Measurements from ENCODE around the gene FOXN1. TPM values are rescaled to one million over a fixed set of nuclear protein-coding genes. Genes with fewer than 3 reads are reported as not detected.
A peak's percentile ranks its signal among the peaks of the same experiment; 100 is the strongest.

FOXN1 gene
- total RNA-seq, 2 donors from 2014 or later = 0.32 TPM; not detected in 1

DNA sequence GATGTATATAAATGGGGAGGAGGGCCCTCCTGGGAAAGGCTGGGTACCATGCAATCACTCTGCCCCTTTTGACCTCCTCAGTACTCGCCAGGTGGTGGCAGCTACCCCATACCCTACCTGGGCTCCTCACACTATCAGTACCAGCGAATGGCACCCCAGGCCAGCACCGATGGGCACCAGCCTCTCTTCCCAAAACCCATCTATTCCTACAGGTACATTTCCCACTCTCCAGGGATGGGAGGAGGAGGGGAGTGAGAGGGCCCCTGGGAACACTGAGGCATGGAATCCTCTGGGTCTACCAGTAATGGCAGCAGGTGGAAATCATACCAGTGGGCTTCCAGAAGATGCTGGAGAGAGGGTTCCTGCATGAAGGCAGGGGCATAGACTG is 22.9 kb downstream of the FOXN1 start:
- no peaks in the 10 kb centered on the region for H3K36me3 ChIP-seq
- no peaks in the 10 kb centered on the region for H3K9me3 ChIP-seq
- H3K4me1 ChIP-seq = peaks cover 27% of the 10 kb centered on the region
- H3K9ac ChIP-seq (ENCODE audit: low read depth in 2 of 2, low read length in 2 of 2) = no peak overlapping the region
- no peak for DNase-seq
- intact Hi-C loops (cut with DNase I) = no loop called here
- no peaks in the 10 kb centered on the region for H3K27me3 ChIP-seq
- peak overlapping the region; percentile 20 for H3K27ac ChIP-seq
- TF ChIP-seq CTCF (IDR thresholded peaks at IDR 0.05) = no peak
- no peak overlapping the region for H3K4me3 ChIP-seq

- no peak overlapping the region for H3K27ac ChIP-seq
- H3K27me3 ChIP-seq = no peaks in the 10 kb centered on the region
- H3K9ac ChIP-seq (ENCODE audit: low read depth in 2 of 2, low read length in 2 of 2) = no peak overlapping the region
- H3K4me3 ChIP-seq = no peak overlapping the region
- intact Hi-C loops (cut with DNase I) = no loop called here
- no peaks in the 10 kb centered on the region for H3K9me3 ChIP-seq
- no peak for TF ChIP-seq CTCF (IDR thresholded peaks at IDR 0.05)
- H3K4me1 ChIP-seq = peaks cover 20% of the 10 kb centered on the region
- DNase-seq = no peak
- no peaks in the 10 kb centered on the region for H3K36me3 ChIP-seq
These were observed 24.1 kb downstream of the FOXN1 start for GRCh38 chr17:28530250-28530649.

- H3K36me3 ChIP-seq = no peaks in the 10 kb centered on the region
- H3K9me3 ChIP-seq = no peaks in the 10 kb centered on the region
- peaks cover 20% of the 10 kb centered on the region for H3K4me1 ChIP-seq
- TF ChIP-seq CTCF (IDR thresholded peaks at IDR 0.05) = no peak
- no peak for DNase-seq
- no peak overlapping the region for H3K9ac ChIP-seq (ENCODE audit: low read depth in 2 of 2, low read length in 2 of 2)
- H3K27ac ChIP-seq = no peak overlapping the region
- no peaks in the 10 kb centered on the region for H3K27me3 ChIP-seq
- intact Hi-C loops (cut with DNase I) = no loop called here
- H3K4me3 ChIP-seq = no peak overlapping the region
These were observed 24.8 kb downstream of the FOXN1 start for GRCh38 chr17:28530926-28531325.

GRCh38 chr17:28532050-28532960 is 26.2 kb downstream of the FOXN1 start:
- peaks cover 20% of the 10 kb centered on the region for H3K4me1 ChIP-seq
- H3K36me3 ChIP-seq = no peaks in the 10 kb centered on the region
- no peak for DNase-seq
- H3K9ac ChIP-seq (ENCODE audit: low read depth in 2 of 2, low read length in 2 of 2) = no peak overlapping the region
- intact Hi-C loops (cut with DNase I) = no loop called here
- H3K9me3 ChIP-seq = no peaks in the 10 kb centered on the region
- H3K27me3 ChIP-seq = no peaks in the 10 kb centered on the region
- H3K27ac ChIP-seq = no peak overlapping the region
- no peak overlapping the region for H3K4me3 ChIP-seq
- no peak for TF ChIP-seq CTCF (IDR thresholded peaks at IDR 0.05)

- no peak for DNase-seq
These were observed 27.1 kb downstream of the FOXN1 start for GRCh38 chr17:28533091-28533807.

More at GRCh38 chr17:28533091-28533807, 27.1 kb downstream of the FOXN1 start:
- Histone ChIP-seq H3K27me3 (no peaks in the 10 kb centered on the region), H3K4me3 (no peak overlapping the region), H3K9ac (ENCODE audit: low read depth in 2 of 2, low read length in 2 of 2) (no peak overlapping the region), H3K4me1 (peaks cover 15% of the 10 kb centered on the region), H3K36me3 (no peaks in the 10 kb centered on the region), H3K9me3 (no peaks in the 10 kb centered on the region), H3K27ac (no peak overlapping the region)
- intact Hi-C loops (cut with DNase I) = no loop called here
- TF ChIP-seq CTCF (IDR thresholded peaks at IDR 0.05) = no peak
